H1 (cell line): ENCODE results near the gene EYA2. TPM values are rescaled to one million over a fixed set of nuclear protein-coding genes. Genes with fewer than 3 reads are reported as not detected.

Source experiments
- CTCF ChIA-PET: fragments of 300-600 bp; sonication (Branson Sonifier 250); formaldehyde crosslinking; loops from one replicate; lab custom pipeline; 2021; ENCODE audit not compliant: partially characterized antibody; lab: Charles Lee
- POLR2A ChIA-PET: fragments of 300-600 bp; sonication (Branson Sonifier 250); formaldehyde crosslinking; loops from one replicate; lab custom pipeline; 2021; ENCODE audit warnings: inconsistent platforms; ENCODE audit not compliant: partially characterized antibody; lab: Charles Lee
- DNase-seq, 2 experiments: peaks; one replicate each; pipeline versions ENCODE4 v3.0.0 to v3.0.0-alpha.2; 2010 to 2022; ENCODE audit warnings: low spot score in 2 of 2, low read depth in 1 of 2, mixed read lengths in 1 of 2
- FAIRE-seq: peaks from 2 replicates; lab custom pipeline; 2011; peaks lifted over from hg19 to GRCh38; lab: Jason Lieb, UNC
- H2AFZ ChIP-seq: 2 replicates; pipeline ENCODE4 v1.8.1; 2012; ENCODE audit warnings: low read length, inconsistent platforms
- H2AK5ac ChIP-seq: 2 replicates; pipeline ENCODE4 v1.6.1; 2013; ENCODE audit warnings: low read depth, low read length
- H2BK120ac ChIP-seq: replicated peaks from 2 replicates; pipeline ENCODE3; 2013; ENCODE audit warnings: low read depth, low read length, inconsistent platforms
- H2BK12ac ChIP-seq: 2 replicates; pipeline ENCODE4 v1.6.1; 2013; ENCODE audit warnings: low read depth, low read length
- H2BK15ac ChIP-seq: 2 replicates; pipeline ENCODE4 v1.6.1; 2013; ENCODE audit warnings: low read length
- H2BK20ac ChIP-seq: 2 replicates; pipeline ENCODE4 v1.6.1; 2013; ENCODE audit warnings: low read length
- H2BK5ac ChIP-seq: 2 replicates; pipeline ENCODE4 v1.6.1; 2013; ENCODE audit warnings: low read depth, low read length
- H3K14ac ChIP-seq: 2 replicates; pipeline ENCODE4 v1.6.1; 2013; ENCODE audit warnings: inconsistent platforms; ENCODE audit not compliant: insufficient read length
- H3K18ac ChIP-seq: 2 replicates; pipeline ENCODE4 v1.6.1; 2013; ENCODE audit warnings: low read length; ENCODE audit errors: extremely low read depth
- H3K23ac ChIP-seq: 2 replicates; pipeline ENCODE4 v1.6.1; 2013; ENCODE audit warnings: inconsistent platforms; ENCODE audit not compliant: insufficient read length
- H3K23me2 ChIP-seq: 2 replicates; pipeline ENCODE4 v1.6.1; 2013; ENCODE audit warnings: low read depth, low read length
- H3K27ac ChIP-seq: 2 replicates; pipeline ENCODE4 v1.6.1; 2011; ENCODE audit warnings: low read depth, low read length, inconsistent platforms
- H3K27me3 ChIP-seq, 4 experiments: replicated peaks in 1 of 4; 1 replicate in 1 of 4; 2 replicates in 3 of 4; pipeline versions ENCODE4 v1.6.1 to v1.8.1; 2011 to 2013; ENCODE audit warnings: low read length in 3 of 4, mild to moderate bottlenecking in 3 of 4, inconsistent platforms in 2 of 4, mixed read lengths in 2 of 4, moderate library complexity in 1 of 4; ENCODE audit not compliant: control insufficient read depth in 3 of 4, insufficient read depth in 3 of 4; ENCODE audit errors: extremely low read depth in 1 of 4
- H3K36me3 ChIP-seq, 4 experiments: 2 replicates each; pipeline versions ENCODE4 v1.6.1 to v1.8.1; 2011 to 2013; ENCODE audit warnings: mild to moderate bottlenecking in 4 of 4, low read length in 3 of 4, moderate library complexity in 2 of 4, control low read depth in 1 of 4, inconsistent platforms in 1 of 4; ENCODE audit not compliant: insufficient read depth in 4 of 4, control insufficient read depth in 2 of 4
- H3K4ac ChIP-seq: replicated peaks from 2 replicates; pipeline ENCODE3; 2013; ENCODE audit warnings: low read length, low read depth, mixed read lengths, inconsistent platforms; ENCODE audit not compliant: insufficient read length
- H3K4me1 ChIP-seq, 4 experiments: replicated peaks in 1 of 4; 1 replicate in 1 of 4; 2 replicates in 3 of 4; pipeline versions ENCODE4 v1.6.1 to v1.8.1; 2011 to 2013; ENCODE audit warnings: low read length in 3 of 4, inconsistent platforms in 2 of 4, mixed read lengths in 1 of 4; ENCODE audit not compliant: insufficient read depth in 4 of 4, control insufficient read depth in 3 of 4
- H3K4me2 ChIP-seq, 2 experiments: 2 replicates each; pipeline versions ENCODE4 v1.6.1 to v1.8.1; 2011 to 2013; ENCODE audit warnings: low read depth in 2 of 2, low read length in 2 of 2, control low read depth in 1 of 2, inconsistent platforms in 1 of 2, mild to moderate bottlenecking in 1 of 2; ENCODE audit not compliant: insufficient read depth in 1 of 2
- H3K4me3 ChIP-seq, 4 experiments: fragments of 200-600, 300-600 bp in 1 of 4; sonication (generic), shearing (Covaris generic), sonication (Bioruptor Twin) in 1 of 4; 2 replicates each; pipeline versions ENCODE4 v1.5.1 to v1.8.1; 2011 to 2016; ENCODE audit warnings: low read length in 4 of 4, low read depth in 3 of 4, control low read depth in 2 of 4, inconsistent platforms in 2 of 4, mild to moderate bottlenecking in 2 of 4, mixed read lengths in 1 of 4, moderate library complexity in 1 of 4; ENCODE audit not compliant: insufficient read depth in 2 of 4; ENCODE audit errors: extremely low read depth in 1 of 4
- H3K56ac ChIP-seq: replicated peaks from 2 replicates; pipeline ENCODE3; 2013; ENCODE audit warnings: low read depth, mild to moderate bottlenecking, mixed read lengths, low read length, inconsistent platforms; ENCODE audit not compliant: insufficient read length
- H3K79me1 ChIP-seq: 2 replicates; pipeline ENCODE4 v1.6.1; 2013; ENCODE audit warnings: low read depth, low read length, control low read depth
- H3K79me2 ChIP-seq, 2 experiments: 2 replicates each; pipeline versions ENCODE4 v1.6.1 to v1.8.1; 2012 to 2013; ENCODE audit warnings: low read length in 2 of 2, mild to moderate bottlenecking in 2 of 2, inconsistent platforms in 1 of 2; ENCODE audit not compliant: insufficient read depth in 2 of 2, control insufficient read depth in 1 of 2
- H3K9ac ChIP-seq, 4 experiments: replicated peaks in 1 of 4; 1 replicate in 1 of 4; 2 replicates in 3 of 4; pipeline versions ENCODE4 v1.6.1 to v1.8.1; 2011 to 2013; ENCODE audit warnings: low read depth in 3 of 4, low read length in 3 of 4, control low read depth in 2 of 4, mild to moderate bottlenecking in 2 of 4, moderate library complexity in 2 of 4, inconsistent platforms in 1 of 4; ENCODE audit errors: extremely low read depth in 1 of 4
- H3K9me3 ChIP-seq, 2 experiments: 2 replicates each; pipeline versions ENCODE4 v1.6.1 to v1.8.1; 2012 to 2013; ENCODE audit warnings: mild to moderate bottlenecking in 2 of 2, moderate library complexity in 2 of 2, control low read depth in 1 of 2, inconsistent platforms in 1 of 2, low read depth in 1 of 2, low read length in 1 of 2, mixed read lengths in 1 of 2; ENCODE audit not compliant: insufficient read depth in 2 of 2
- H4K20me1 ChIP-seq, 2 experiments: replicated peaks in 1 of 2; 2 replicates each; pipeline versions ENCODE3 to v1.8.1; 2011 to 2013; ENCODE audit warnings: inconsistent platforms in 2 of 2, low read length in 2 of 2, mild to moderate bottlenecking in 1 of 2; ENCODE audit not compliant: insufficient read depth in 2 of 2, control insufficient read depth in 1 of 2
- H4K5ac ChIP-seq: 2 replicates; pipeline ENCODE4 v1.6.1; 2013; ENCODE audit warnings: low read length, low read depth, mixed read lengths, inconsistent platforms; ENCODE audit not compliant: insufficient read length
- H4K8ac ChIP-seq: 2 replicates; pipeline ENCODE4 v1.8.0; 2013; ENCODE audit warnings: mild to moderate bottlenecking, moderate library complexity, low read length, inconsistent platforms; ENCODE audit not compliant: insufficient read depth; ENCODE audit errors: extremely low read depth
- H4K91ac ChIP-seq: replicated peaks from 2 replicates; pipeline ENCODE3; 2013; ENCODE audit warnings: low read length, mixed read lengths, inconsistent platforms; ENCODE audit not compliant: insufficient read length
- ATF2 ChIP-seq: IDR thresholded peaks from 2 replicates; pipeline ENCODE4 v1.6.1; 2012; ENCODE audit warnings: low read length, inconsistent platforms
- EGR1 ChIP-seq: IDR thresholded peaks from 2 replicates; pipeline ENCODE4 v1.6.1; 2011; ENCODE audit warnings: low read depth, low read length, borderline replicate concordance
- PHF8 ChIP-seq: fragments of 200-600 bp; sonication (generic); conservative IDR thresholded peaks from 2 replicates; pipeline ENCODE4 v1.7.1; 2012; ENCODE audit warnings: low read depth, mild to moderate bottlenecking, inconsistent platforms, low read length, moderate library complexity
- POU5F1 ChIP-seq: IDR thresholded peaks from 2 replicates; pipeline ENCODE4 v1.6.1; 2011; ENCODE audit warnings: low read depth, mild to moderate bottlenecking, low read length, moderate library complexity
- RNF2 ChIP-seq: fragments of 200-900, 300-1000 bp; sonication (generic); IDR thresholded peaks from 2 replicates; pipeline ENCODE4 v1.7.1; 2016; ENCODE audit warnings: borderline replicate concordance, low read depth, mild to moderate bottlenecking, antibody characterized with exemption, low read length; ENCODE audit not compliant: poor library complexity, severe bottlenecking; ENCODE audit errors: missing control alignments
- SRF ChIP-seq: IDR thresholded peaks from 2 replicates; pipeline ENCODE4 v1.6.1; 2011; ENCODE audit warnings: mild to moderate bottlenecking, low read depth, low read length, moderate library complexity
- WGBS, 2 experiments: shearing (Covaris generic) in 1 of 2; methylation state at CpG; one replicate each; pipeline versions ENCODE4 v1.1.6 to v1.1.7; 2013 to 2015; ENCODE audit warnings: low lambda C conversion rate in 2 of 2, mixed read lengths in 2 of 2, inconsistent platforms in 1 of 2, low coverage in 1 of 2, missing lambda C conversion rate in 1 of 2; ENCODE audit not compliant: insufficient replicate concordance in 2 of 2, insufficient coverage in 1 of 2, insufficient read length in 1 of 2; ENCODE audit errors: extremely low coverage in 1 of 2, missing lambda C conversion rate in 1 of 2; 5-methylcytosine and 5-hydroxymethylcytosine counted together
- polyA plus RNA-seq, 7 experiments: library from polyadenylated mRNA; depleted of rRNA in 3 of 7; stranded (reverse) in 5 of 7; unstranded in 2 of 7; fragments of >200 nt in 5 of 7; fragments of 200-250 nt in 2 of 7; gene quantifications; 1 replicate in 5 of 7; 2 replicates in 1 of 7; 4 replicates in 1 of 7; pipeline versions ENCODE4 v1.2.1 to v1.2.3, GENCODE V29; 2011 to 2013; ENCODE audit warnings: missing spikeins in 2 of 7, mixed read lengths in 2 of 7
- total RNA-seq: library from RNA; stranded (reverse); fragmentation: NEBNext Ultra II Directional; extraction: Animal tissue kit (Norgen Biotek cat#: 25700); gene quantifications from 2 replicates; pipeline ENCODE4 v1.2.1, GENCODE V29; 2021

The EYA2 gene
- total and polyA plus RNA-seq, 2 of the 8 experiments (the other 6 are each of a cell fraction or from before 2014, with no cell fraction given), result 1.6 to 1.7 TPM

- Histone ChIP-seq H3K14ac (no peak overlapping the region), H4K8ac (no peak overlapping the region), H3K4me2 (no peak overlapping the region), H3K9ac (no peak overlapping the region), H2BK20ac (no peak overlapping the region), H3K23me2 (no peaks in the 10 kb centered on the region), H3K23ac (no peak overlapping the region), H3K36me3 (no peaks in the 10 kb centered on the region), H4K91ac (no peak overlapping the region), H3K9me3 (peaks cover 5 to 6% of the 10 kb centered on the region in 2 experiments; a peak in 3 of 4 replicates), H4K5ac (no peak overlapping the region), H3K56ac (no peak overlapping the region), H4K20me1 (no peaks in the 10 kb centered on the region), H2AFZ (no peak overlapping the region), H3K79me1 (no peaks in the 10 kb centered on the region), H3K4me1 (no peaks in the 10 kb centered on the region), H3K27me3 (no peaks in the 10 kb centered on the region), H3K18ac (no peak overlapping the region), H2BK12ac (no peak overlapping the region), H3K4ac (no peak overlapping the region), H2BK15ac (no peak overlapping the region), H3K79me2 (no peaks in the 10 kb centered on the region), H3K4me3 (no peak overlapping the region), H2BK120ac (no peak overlapping the region), H2AK5ac (no peak overlapping the region), H3K27ac (no peak overlapping the region)
- no peak for FAIRE-seq
- POLR2A ChIA-PET, result no interaction called here
- 98% methylated on average over 2 of the region's 2 CpGs; no CpG with 5 or more reads in 1 of the 2 experiments for WGBS, 2 experiments
- TF ChIP-seq EGR1 (no peak), ATF2 (no peak), RNF2 (no peak), SRF (no peak), PHF8 (no peak), POU5F1 (no peak)
- TF ChIP-seq, all 59 proteins: peak for 0
- CTCF ChIA-PET, result interaction anchor here (0.8 to 1.1 kb wide), 3 partner anchors 9 to 372 kb away, joined by 3 to 4 read pairs (median 3); no protein-coding TSS in a partner anchor
- no peak overlapping the region for H2BK5ac ChIP-seq
- no peak for DNase-seq
These were observed 246.8 kb downstream of the EYA2 start for GRCh38 chr20:47141350-47141921.
